Activated CD4-positive, alpha-beta memory T cell treated with anti-CD3 and anti-CD28 coated beads for 36 hours (primary cell): Measurements from ENCODE around the gene SH3RF3. TPM values are rescaled to one million over a fixed set of nuclear protein-coding genes. Genes with fewer than 3 reads are reported as not detected.
"Not testable (repeated sequence)": the region's sequence is repeated elsewhere in the genome, so short reads cannot be mapped to it uniquely, and the experiment has no call there.

Source experiments
- CTCF ChIA-PET: fragments of 350-600 bp; sonication (Branson Sonifier 250); formaldehyde crosslinking; loops from one replicate; lab custom pipeline; 2021; ENCODE audit warnings: antibody characterized with exemption, inconsistent platforms; lab: Charles Lee
- POLR2A ChIA-PET: fragments of 350-600 bp; sonication (Branson Sonifier 250); formaldehyde crosslinking; loops from one replicate; lab custom pipeline; 2021; ENCODE audit warnings: antibody characterized with exemption; lab: Charles Lee
- DNase-seq: peaks from one replicate; pipeline ENCODE4 v3.0.0-alpha.2; 2020
- H3K27ac Mint-ChIP-seq: one replicate; pipeline ENCODE4 v1.8.0; 2021; ENCODE audit warnings: mixed read lengths
- H3K27me3 Mint-ChIP-seq: one replicate; pipeline ENCODE4 v1.8.0; 2021; ENCODE audit warnings: mixed read lengths
- H3K36me3 Mint-ChIP-seq: one replicate; pipeline ENCODE4 v1.8.0; 2021; ENCODE audit warnings: mixed read lengths
- H3K4me1 Mint-ChIP-seq: one replicate; pipeline ENCODE4 v1.8.0; 2021; ENCODE audit warnings: low read depth, mixed read lengths
- H3K4me3 Mint-ChIP-seq: one replicate; pipeline ENCODE4 v1.8.0; 2021; ENCODE audit warnings: mild to moderate bottlenecking, mixed read lengths
- H3K9me3 Mint-ChIP-seq: one replicate; pipeline ENCODE4 v1.8.0; 2021; ENCODE audit warnings: mixed read lengths
- intact Hi-C: fragments of 100-400 bp; cut with micrococcal nuclease; formaldehyde crosslinking; loops from one replicate; pipeline ENCODE4 v1.15.1; 2023
- total RNA-seq, 2 experiments: library from RNA; stranded (reverse); gene quantifications; one replicate each; pipeline ENCODE4 v1.2.3, GENCODE V29; 2021

The SH3RF3 gene
- total RNA-seq, 2 experiments from 2014 or later, result 0.33 to 0.34 TPM

GRCh38 chr2:109153005-109153784 lies 24.2 kb downstream of the SH3RF3 start:
- no peak for DNase-seq
- Mint-ChIP-seq H3K4me3 (no peak overlapping the region), H3K27me3 (peaks cover 22% of the 10 kb centered on the region), H3K4me1 (peaks cover 9% of the 10 kb centered on the region), H3K36me3 (no peaks in the 10 kb centered on the region), H3K9me3 (no peaks in the 10 kb centered on the region), H3K27ac (no peak overlapping the region)
- CTCF ChIA-PET, result no interaction called here
- POLR2A ChIA-PET, result no interaction called here
- intact Hi-C loops, result no loop called here

- peaks cover 18% of the 10 kb centered on the region for H3K27me3 Mint-ChIP-seq
- H3K27ac Mint-ChIP-seq, result no peak overlapping the region
- no peaks in the 10 kb centered on the region for H3K36me3 Mint-ChIP-seq
- ChIA-PET CTCF (no interaction called here), POLR2A (interaction anchor here (0.6 kb wide), 1 partner anchor 622 kb away, joined by 3 read pairs; no protein-coding TSS in a partner anchor)
- no peaks in the 10 kb centered on the region for H3K9me3 Mint-ChIP-seq
- H3K4me1 Mint-ChIP-seq, result peaks cover 4% of the 10 kb centered on the region
- no peak for DNase-seq
- no peak overlapping the region for H3K4me3 Mint-ChIP-seq
- intact Hi-C loops, result no loop called here
Observed at GRCh38 chr2:109153807-109154206, 24.8 kb downstream of the SH3RF3 start.

- POLR2A ChIA-PET, result interaction anchor here (0.6 kb wide), 1 partner anchor 623 kb away, joined by 3 read pairs; no protein-coding TSS in a partner anchor
- intact Hi-C loops, result no loop called here
- peaks cover 14% of the 10 kb centered on the region for H3K27me3 Mint-ChIP-seq
Observed at GRCh38 chr2:109154226-109154625, 25.2 kb downstream of the SH3RF3 start.

GRCh38 chr2:109155553-109156451 lies 26.8 kb downstream of the SH3RF3 start:
- CTCF ChIA-PET, result no interaction called here
- H3K36me3 Mint-ChIP-seq, result no peaks in the 10 kb centered on the region
- intact Hi-C loops, result no loop called here
- peaks cover under 1% of the 10 kb centered on the region for H3K4me1 Mint-ChIP-seq
- DNase-seq, result no peak
- POLR2A ChIA-PET, result no interaction called here
- H3K27ac Mint-ChIP-seq, result no peak overlapping the region
- no peak overlapping the region for H3K4me3 Mint-ChIP-seq
- no peaks in the 10 kb centered on the region for H3K9me3 Mint-ChIP-seq
- H3K27me3 Mint-ChIP-seq, result peaks cover 4% of the 10 kb centered on the region

More at GRCh38 chr2:109154226-109154625, 25.2 kb downstream of the SH3RF3 start:
- Mint-ChIP-seq H3K27ac (no peak overlapping the region), H3K4me1 (peaks cover 4% of the 10 kb centered on the region), H3K36me3 (no peaks in the 10 kb centered on the region), H3K9me3 (no peaks in the 10 kb centered on the region), H3K4me3 (no peak overlapping the region)
- no peak for DNase-seq
- CTCF ChIA-PET, result no interaction called here

GRCh38 chr2:109157563-109158105 lies 28.6 kb downstream of the SH3RF3 start:
- intact Hi-C loops, result no loop called here
- POLR2A ChIA-PET, result no interaction called here

GRCh38 chr2:109158237-109158636 lies 29.2 kb downstream of the SH3RF3 start:
- ChIA-PET POLR2A (no interaction called here), CTCF (no interaction called here)
- H3K27me3 Mint-ChIP-seq, result peaks cover 11% of the 10 kb centered on the region
- intact Hi-C loops, result no loop called here
- H3K36me3 Mint-ChIP-seq, result no peaks in the 10 kb centered on the region
- no peaks in the 10 kb centered on the region for H3K9me3 Mint-ChIP-seq
- no peak overlapping the region for H3K27ac Mint-ChIP-seq
- no peak for DNase-seq
- H3K4me3 Mint-ChIP-seq, result no peak overlapping the region
- no peaks in the 10 kb centered on the region for H3K4me1 Mint-ChIP-seq

More at GRCh38 chr2:109157563-109158105, 28.6 kb downstream of the SH3RF3 start:
- CTCF ChIA-PET, result no interaction called here
- Mint-ChIP-seq H3K27me3 (peaks cover 11% of the 10 kb centered on the region), H3K4me1 (no peaks in the 10 kb centered on the region), H3K27ac (no peak overlapping the region), H3K36me3 (no peaks in the 10 kb centered on the region), H3K4me3 (no peak overlapping the region), H3K9me3 (no peaks in the 10 kb centered on the region)
- DNase-seq, result no peak

- no peak overlapping the region for H3K27ac Mint-ChIP-seq
- no peak for DNase-seq
- intact Hi-C loops, result no loop called here
- H3K4me3 Mint-ChIP-seq, result no peak overlapping the region
- H3K9me3 Mint-ChIP-seq, result no peaks in the 10 kb centered on the region
- no peaks in the 10 kb centered on the region for H3K4me1 Mint-ChIP-seq
- ChIA-PET CTCF (no interaction called here), POLR2A (no interaction called here)
- peaks cover 11% of the 10 kb centered on the region for H3K27me3 Mint-ChIP-seq
- H3K36me3 Mint-ChIP-seq, result no peaks in the 10 kb centered on the region
Observed at GRCh38 chr2:109159096-109159495, 30.1 kb downstream of the SH3RF3 start.

GRCh38 chr2:109160714-109161440 lies 31.9 kb downstream of the SH3RF3 start:
- Mint-ChIP-seq H3K9me3 (no peaks in the 10 kb centered on the region), H3K4me1 (no peaks in the 10 kb centered on the region), H3K4me3 (no peak overlapping the region), H3K27ac (no peak overlapping the region), H3K27me3 (peaks cover 11% of the 10 kb centered on the region), H3K36me3 (no peaks in the 10 kb centered on the region)
- ChIA-PET CTCF (no interaction called here), POLR2A (no interaction called here)
- intact Hi-C loops, result no loop called here
- DNase-seq, result no peak

GRCh38 chr2:109162367-109162766 lies 33.4 kb downstream of the SH3RF3 start:
- H3K27ac Mint-ChIP-seq, CTCF ChIA-PET, POLR2A ChIA-PET, DNase-seq, intact Hi-C loops, H3K4me3 Mint-ChIP-seq, H3K9me3 Mint-ChIP-seq, H3K36me3 Mint-ChIP-seq, H3K4me1 Mint-ChIP-seq: not testable (repeated sequence)
- H3K27me3 Mint-ChIP-seq, result peaks cover 11% of the 10 kb centered on the region

- H3K4me1 Mint-ChIP-seq, result no peaks in the 10 kb centered on the region
- peaks cover 11% of the 10 kb centered on the region for H3K27me3 Mint-ChIP-seq
- intact Hi-C loops, result no loop called here
- H3K36me3 Mint-ChIP-seq, result no peaks in the 10 kb centered on the region
- no peaks in the 10 kb centered on the region for H3K9me3 Mint-ChIP-seq
- no peak overlapping the region for H3K4me3 Mint-ChIP-seq
- no peak for DNase-seq
- POLR2A ChIA-PET, result no interaction called here
- CTCF ChIA-PET, result no interaction called here
- H3K27ac Mint-ChIP-seq, result no peak overlapping the region
Observed at GRCh38 chr2:109162999-109163398, 34.0 kb downstream of the SH3RF3 start.

- intact Hi-C loops, result no loop called here
- no peaks in the 10 kb centered on the region for H3K36me3 Mint-ChIP-seq
- H3K4me3 Mint-ChIP-seq, result no peak overlapping the region
- no peak for DNase-seq
- H3K4me1 Mint-ChIP-seq, result no peaks in the 10 kb centered on the region
- CTCF ChIA-PET, result no interaction called here
- H3K9me3 Mint-ChIP-seq, result no peaks in the 10 kb centered on the region
- peaks cover 13% of the 10 kb centered on the region for H3K27me3 Mint-ChIP-seq
- POLR2A ChIA-PET, result no interaction called here
- H3K27ac Mint-ChIP-seq, result no peak overlapping the region
Observed at GRCh38 chr2:109164311-109164710, 35.3 kb downstream of the SH3RF3 start.
